H1 (cell line): ENCODE results near the gene GADD45A. TPM values are rescaled to one million over a fixed set of nuclear protein-coding genes. Genes with fewer than 3 reads are reported as not detected.

Source experiments
- CTCF ChIA-PET: fragments of 300-600 bp; sonication (Branson Sonifier 250); formaldehyde crosslinking; loops from one replicate; lab custom pipeline; 2021; ENCODE audit not compliant: partially characterized antibody; lab: Charles Lee
- POLR2A ChIA-PET: fragments of 300-600 bp; sonication (Branson Sonifier 250); formaldehyde crosslinking; loops from one replicate; lab custom pipeline; 2021; ENCODE audit warnings: inconsistent platforms; ENCODE audit not compliant: partially characterized antibody; lab: Charles Lee
- DNase-seq, 2 experiments: peaks; one replicate each; pipeline versions ENCODE4 v3.0.0 to v3.0.0-alpha.2; 2010 to 2022; ENCODE audit warnings: low spot score in 2 of 2, low read depth in 1 of 2, mixed read lengths in 1 of 2
- FAIRE-seq: peaks from 2 replicates; lab custom pipeline; 2011; peaks lifted over from hg19 to GRCh38; lab: Jason Lieb, UNC
- H2AFZ ChIP-seq: 2 replicates; pipeline ENCODE4 v1.8.1; 2012; ENCODE audit warnings: low read length, inconsistent platforms
- H2AK5ac ChIP-seq: 2 replicates; pipeline ENCODE4 v1.6.1; 2013; ENCODE audit warnings: low read depth, low read length
- H2BK120ac ChIP-seq: replicated peaks from 2 replicates; pipeline ENCODE3; 2013; ENCODE audit warnings: low read depth, low read length, inconsistent platforms
- H2BK12ac ChIP-seq: 2 replicates; pipeline ENCODE4 v1.6.1; 2013; ENCODE audit warnings: low read depth, low read length
- H2BK15ac ChIP-seq: 2 replicates; pipeline ENCODE4 v1.6.1; 2013; ENCODE audit warnings: low read length
- H2BK20ac ChIP-seq: 2 replicates; pipeline ENCODE4 v1.6.1; 2013; ENCODE audit warnings: low read length
- H2BK5ac ChIP-seq: 2 replicates; pipeline ENCODE4 v1.6.1; 2013; ENCODE audit warnings: low read depth, low read length
- H3K14ac ChIP-seq: 2 replicates; pipeline ENCODE4 v1.6.1; 2013; ENCODE audit warnings: inconsistent platforms; ENCODE audit not compliant: insufficient read length
- H3K18ac ChIP-seq: 2 replicates; pipeline ENCODE4 v1.6.1; 2013; ENCODE audit warnings: low read length; ENCODE audit errors: extremely low read depth
- H3K23ac ChIP-seq: 2 replicates; pipeline ENCODE4 v1.6.1; 2013; ENCODE audit warnings: inconsistent platforms; ENCODE audit not compliant: insufficient read length
- H3K23me2 ChIP-seq: 2 replicates; pipeline ENCODE4 v1.6.1; 2013; ENCODE audit warnings: low read depth, low read length
- H3K27ac ChIP-seq: 2 replicates; pipeline ENCODE4 v1.6.1; 2011; ENCODE audit warnings: low read depth, low read length, inconsistent platforms
- H3K27me3 ChIP-seq, 4 experiments: replicated peaks in 1 of 4; 1 replicate in 1 of 4; 2 replicates in 3 of 4; pipeline versions ENCODE4 v1.6.1 to v1.8.1; 2011 to 2013; ENCODE audit warnings: low read length in 3 of 4, mild to moderate bottlenecking in 3 of 4, inconsistent platforms in 2 of 4, mixed read lengths in 2 of 4, moderate library complexity in 1 of 4; ENCODE audit not compliant: control insufficient read depth in 3 of 4, insufficient read depth in 3 of 4; ENCODE audit errors: extremely low read depth in 1 of 4
- H3K36me3 ChIP-seq, 4 experiments: 2 replicates each; pipeline versions ENCODE4 v1.6.1 to v1.8.1; 2011 to 2013; ENCODE audit warnings: mild to moderate bottlenecking in 4 of 4, low read length in 3 of 4, moderate library complexity in 2 of 4, control low read depth in 1 of 4, inconsistent platforms in 1 of 4; ENCODE audit not compliant: insufficient read depth in 4 of 4, control insufficient read depth in 2 of 4
- H3K4ac ChIP-seq: replicated peaks from 2 replicates; pipeline ENCODE3; 2013; ENCODE audit warnings: low read length, low read depth, mixed read lengths, inconsistent platforms; ENCODE audit not compliant: insufficient read length
- H3K4me1 ChIP-seq, 4 experiments: replicated peaks in 1 of 4; 1 replicate in 1 of 4; 2 replicates in 3 of 4; pipeline versions ENCODE4 v1.6.1 to v1.8.1; 2011 to 2013; ENCODE audit warnings: low read length in 3 of 4, inconsistent platforms in 2 of 4, mixed read lengths in 1 of 4; ENCODE audit not compliant: insufficient read depth in 4 of 4, control insufficient read depth in 3 of 4
- H3K4me2 ChIP-seq, 2 experiments: 2 replicates each; pipeline versions ENCODE4 v1.6.1 to v1.8.1; 2011 to 2013; ENCODE audit warnings: low read depth in 2 of 2, low read length in 2 of 2, control low read depth in 1 of 2, inconsistent platforms in 1 of 2, mild to moderate bottlenecking in 1 of 2; ENCODE audit not compliant: insufficient read depth in 1 of 2
- H3K4me3 ChIP-seq, 4 experiments: fragments of 200-600, 300-600 bp in 1 of 4; sonication (generic), shearing (Covaris generic), sonication (Bioruptor Twin) in 1 of 4; 2 replicates each; pipeline versions ENCODE4 v1.5.1 to v1.8.1; 2011 to 2016; ENCODE audit warnings: low read length in 4 of 4, low read depth in 3 of 4, control low read depth in 2 of 4, inconsistent platforms in 2 of 4, mild to moderate bottlenecking in 2 of 4, mixed read lengths in 1 of 4, moderate library complexity in 1 of 4; ENCODE audit not compliant: insufficient read depth in 2 of 4; ENCODE audit errors: extremely low read depth in 1 of 4
- H3K56ac ChIP-seq: replicated peaks from 2 replicates; pipeline ENCODE3; 2013; ENCODE audit warnings: low read depth, mild to moderate bottlenecking, mixed read lengths, low read length, inconsistent platforms; ENCODE audit not compliant: insufficient read length
- H3K79me1 ChIP-seq: 2 replicates; pipeline ENCODE4 v1.6.1; 2013; ENCODE audit warnings: low read depth, low read length, control low read depth
- H3K79me2 ChIP-seq, 2 experiments: 2 replicates each; pipeline versions ENCODE4 v1.6.1 to v1.8.1; 2012 to 2013; ENCODE audit warnings: low read length in 2 of 2, mild to moderate bottlenecking in 2 of 2, inconsistent platforms in 1 of 2; ENCODE audit not compliant: insufficient read depth in 2 of 2, control insufficient read depth in 1 of 2
- H3K9ac ChIP-seq, 4 experiments: replicated peaks in 1 of 4; 1 replicate in 1 of 4; 2 replicates in 3 of 4; pipeline versions ENCODE4 v1.6.1 to v1.8.1; 2011 to 2013; ENCODE audit warnings: low read depth in 3 of 4, low read length in 3 of 4, control low read depth in 2 of 4, mild to moderate bottlenecking in 2 of 4, moderate library complexity in 2 of 4, inconsistent platforms in 1 of 4; ENCODE audit errors: extremely low read depth in 1 of 4
- H3K9me3 ChIP-seq, 2 experiments: 2 replicates each; pipeline versions ENCODE4 v1.6.1 to v1.8.1; 2012 to 2013; ENCODE audit warnings: mild to moderate bottlenecking in 2 of 2, moderate library complexity in 2 of 2, control low read depth in 1 of 2, inconsistent platforms in 1 of 2, low read depth in 1 of 2, low read length in 1 of 2, mixed read lengths in 1 of 2; ENCODE audit not compliant: insufficient read depth in 2 of 2
- H4K20me1 ChIP-seq, 2 experiments: replicated peaks in 1 of 2; 2 replicates each; pipeline versions ENCODE3 to v1.8.1; 2011 to 2013; ENCODE audit warnings: inconsistent platforms in 2 of 2, low read length in 2 of 2, mild to moderate bottlenecking in 1 of 2; ENCODE audit not compliant: insufficient read depth in 2 of 2, control insufficient read depth in 1 of 2
- H4K5ac ChIP-seq: 2 replicates; pipeline ENCODE4 v1.6.1; 2013; ENCODE audit warnings: low read length, low read depth, mixed read lengths, inconsistent platforms; ENCODE audit not compliant: insufficient read length
- H4K8ac ChIP-seq: 2 replicates; pipeline ENCODE4 v1.8.0; 2013; ENCODE audit warnings: mild to moderate bottlenecking, moderate library complexity, low read length, inconsistent platforms; ENCODE audit not compliant: insufficient read depth; ENCODE audit errors: extremely low read depth
- H4K91ac ChIP-seq: replicated peaks from 2 replicates; pipeline ENCODE3; 2013; ENCODE audit warnings: low read length, mixed read lengths, inconsistent platforms; ENCODE audit not compliant: insufficient read length
- POLR2AphosphoS5 ChIP-seq: IDR thresholded peaks from 2 replicates; pipeline ENCODE4 v1.6.1; 2011; ENCODE audit warnings: low read depth, low read length
- POU5F1 ChIP-seq: IDR thresholded peaks from 2 replicates; pipeline ENCODE4 v1.6.1; 2011; ENCODE audit warnings: low read depth, mild to moderate bottlenecking, low read length, moderate library complexity
- WGBS, 2 experiments: shearing (Covaris generic) in 1 of 2; methylation state at CpG; one replicate each; pipeline versions ENCODE4 v1.1.6 to v1.1.7; 2013 to 2015; ENCODE audit warnings: low lambda C conversion rate in 2 of 2, mixed read lengths in 2 of 2, inconsistent platforms in 1 of 2, low coverage in 1 of 2, missing lambda C conversion rate in 1 of 2; ENCODE audit not compliant: insufficient replicate concordance in 2 of 2, insufficient coverage in 1 of 2, insufficient read length in 1 of 2; ENCODE audit errors: extremely low coverage in 1 of 2, missing lambda C conversion rate in 1 of 2; 5-methylcytosine and 5-hydroxymethylcytosine counted together
- polyA plus RNA-seq, 7 experiments: library from polyadenylated mRNA; depleted of rRNA in 3 of 7; stranded (reverse) in 5 of 7; unstranded in 2 of 7; fragments of >200 nt in 5 of 7; fragments of 200-250 nt in 2 of 7; gene quantifications; 1 replicate in 5 of 7; 2 replicates in 1 of 7; 4 replicates in 1 of 7; pipeline versions ENCODE4 v1.2.1 to v1.2.3, GENCODE V29; 2011 to 2013; ENCODE audit warnings: missing spikeins in 2 of 7, mixed read lengths in 2 of 7
- total RNA-seq: library from RNA; stranded (reverse); fragmentation: NEBNext Ultra II Directional; extraction: Animal tissue kit (Norgen Biotek cat#: 25700); gene quantifications from 2 replicates; pipeline ENCODE4 v1.2.1, GENCODE V29; 2021

The GADD45A gene
- total and polyA plus RNA-seq, 2 of the 8 experiments (the other 6 are each of a cell fraction or from before 2014, with no cell fraction given) = 7.6 to 15.6 TPM

DNA sequence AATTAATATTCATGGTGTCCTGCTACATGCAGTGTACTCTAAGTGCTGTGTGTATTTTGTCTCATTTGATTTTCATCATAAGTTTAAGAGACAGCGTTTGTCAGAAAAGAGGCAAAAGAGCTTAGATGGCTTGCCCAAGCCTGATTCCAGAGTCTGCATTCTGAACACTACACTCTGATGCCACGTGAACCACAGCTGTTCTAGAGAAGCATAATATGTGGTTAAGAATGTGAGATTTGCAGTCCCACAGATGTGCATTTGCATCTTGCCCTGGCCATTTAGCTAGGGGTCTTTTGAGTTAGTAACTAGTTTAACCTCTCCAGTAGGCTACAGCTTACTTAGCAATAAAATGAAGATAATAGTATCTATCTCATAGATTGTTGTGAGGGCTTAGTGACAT, 9.2 kb upstream of the GADD45A start:
- no peak overlapping the region for H2BK15ac ChIP-seq
- H3K27me3 ChIP-seq = no peaks in the 10 kb centered on the region
- DNase-seq (no peak), FAIRE-seq (no peak)
- H3K9me3 ChIP-seq = no peaks in the 10 kb centered on the region
- no peak overlapping the region for H3K23ac ChIP-seq
- H3K56ac ChIP-seq = no peak overlapping the region
- no peak overlapping the region for H2BK20ac ChIP-seq
- no peak overlapping the region for H2BK5ac ChIP-seq
- whole genome bisulfite sequencing, 2 experiments = 94% methylated on average over 2 of the region's 2 CpGs; no CpG with 5 or more reads in 1 of the 2 experiments
- no peak overlapping the region for H3K18ac ChIP-seq
- H3K4me2 ChIP-seq = no peak overlapping the region
- H3K79me2 ChIP-seq = no peaks in the 10 kb centered on the region
- H2BK120ac ChIP-seq = no peak overlapping the region
- CTCF ChIA-PET = interaction anchor here (0.6 to 5.0 kb wide), 11 partner anchors 9 to 153 kb away, joined by 3 to 29 read pairs (median 4); partner anchors contain the start of gene GADD45A
- H3K4ac ChIP-seq = no peak overlapping the region
- no peaks in the 10 kb centered on the region for H4K20me1 ChIP-seq
- no peaks in the 10 kb centered on the region for H3K36me3 ChIP-seq
- POLR2A ChIA-PET = interaction anchor here (7.3 kb wide), 1 partner anchor 10 kb away, joined by 34 read pairs; the partner anchor contains the start of gene GADD45A
- no peak for TF ChIP-seq POU5F1
- no peak for TF ChIP-seq POLR2AphosphoS5
- no peaks in the 10 kb centered on the region for H3K79me1 ChIP-seq
- H4K8ac ChIP-seq = no peak overlapping the region
- H3K27ac ChIP-seq = no peak overlapping the region
- no peak overlapping the region for H2AK5ac ChIP-seq
- no peak overlapping the region for H3K9ac ChIP-seq
- H2AFZ ChIP-seq = no peak overlapping the region
- H4K91ac ChIP-seq = no peak overlapping the region
- no peak overlapping the region for H3K4me3 ChIP-seq
- H4K5ac ChIP-seq = no peak overlapping the region
- H2BK12ac ChIP-seq = no peak overlapping the region
- no peaks in the 10 kb centered on the region; the same call in 1 of the 2 replicates for H3K23me2 ChIP-seq
- H3K14ac ChIP-seq = no peak overlapping the region
- H3K4me1 ChIP-seq = no peaks in the 10 kb centered on the region
